H1 (cell line): ENCODE data around the gene LAMA3. TPM values are rescaled to one million over a fixed set of nuclear protein-coding genes. Genes with fewer than 3 reads are reported as not detected.

Experiments
- CTCF ChIA-PET: fragments of 300-600 bp; sonication (Branson Sonifier 250); formaldehyde crosslinking; loops from one replicate; lab custom pipeline; 2021; ENCODE audit not compliant: partially characterized antibody; lab: Charles Lee
- POLR2A ChIA-PET: fragments of 300-600 bp; sonication (Branson Sonifier 250); formaldehyde crosslinking; loops from one replicate; lab custom pipeline; 2021; ENCODE audit warnings: inconsistent platforms; ENCODE audit not compliant: partially characterized antibody; lab: Charles Lee
- DNase-seq, 2 experiments: peaks; one replicate each; pipeline versions ENCODE4 v3.0.0 to v3.0.0-alpha.2; 2010 to 2022; ENCODE audit warnings: low spot score in 2 of 2, low read depth in 1 of 2, mixed read lengths in 1 of 2
- FAIRE-seq: peaks from 2 replicates; lab custom pipeline; 2011; peaks lifted over from hg19 to GRCh38; lab: Jason Lieb, UNC
- H2AFZ ChIP-seq: 2 replicates; pipeline ENCODE4 v1.8.1; 2012; ENCODE audit warnings: low read length, inconsistent platforms
- H2AK5ac ChIP-seq: 2 replicates; pipeline ENCODE4 v1.6.1; 2013; ENCODE audit warnings: low read depth, low read length
- H2BK120ac ChIP-seq: replicated peaks from 2 replicates; pipeline ENCODE3; 2013; ENCODE audit warnings: low read depth, low read length, inconsistent platforms
- H2BK12ac ChIP-seq: 2 replicates; pipeline ENCODE4 v1.6.1; 2013; ENCODE audit warnings: low read depth, low read length
- H2BK15ac ChIP-seq: 2 replicates; pipeline ENCODE4 v1.6.1; 2013; ENCODE audit warnings: low read length
- H2BK20ac ChIP-seq: 2 replicates; pipeline ENCODE4 v1.6.1; 2013; ENCODE audit warnings: low read length
- H2BK5ac ChIP-seq: 2 replicates; pipeline ENCODE4 v1.6.1; 2013; ENCODE audit warnings: low read depth, low read length
- H3K14ac ChIP-seq: 2 replicates; pipeline ENCODE4 v1.6.1; 2013; ENCODE audit warnings: inconsistent platforms; ENCODE audit not compliant: insufficient read length
- H3K18ac ChIP-seq: 2 replicates; pipeline ENCODE4 v1.6.1; 2013; ENCODE audit warnings: low read length; ENCODE audit errors: extremely low read depth
- H3K23ac ChIP-seq: 2 replicates; pipeline ENCODE4 v1.6.1; 2013; ENCODE audit warnings: inconsistent platforms; ENCODE audit not compliant: insufficient read length
- H3K23me2 ChIP-seq: 2 replicates; pipeline ENCODE4 v1.6.1; 2013; ENCODE audit warnings: low read depth, low read length
- H3K27ac ChIP-seq: 2 replicates; pipeline ENCODE4 v1.6.1; 2011; ENCODE audit warnings: low read depth, low read length, inconsistent platforms
- H3K27me3 ChIP-seq, 4 experiments: replicated peaks in 1 of 4; 1 replicate in 1 of 4; 2 replicates in 3 of 4; pipeline versions ENCODE4 v1.6.1 to v1.8.1; 2011 to 2013; ENCODE audit warnings: low read length in 3 of 4, mild to moderate bottlenecking in 3 of 4, inconsistent platforms in 2 of 4, mixed read lengths in 2 of 4, moderate library complexity in 1 of 4; ENCODE audit not compliant: control insufficient read depth in 3 of 4, insufficient read depth in 3 of 4; ENCODE audit errors: extremely low read depth in 1 of 4
- H3K36me3 ChIP-seq, 4 experiments: 2 replicates each; pipeline versions ENCODE4 v1.6.1 to v1.8.1; 2011 to 2013; ENCODE audit warnings: mild to moderate bottlenecking in 4 of 4, low read length in 3 of 4, moderate library complexity in 2 of 4, control low read depth in 1 of 4, inconsistent platforms in 1 of 4; ENCODE audit not compliant: insufficient read depth in 4 of 4, control insufficient read depth in 2 of 4
- H3K4ac ChIP-seq: replicated peaks from 2 replicates; pipeline ENCODE3; 2013; ENCODE audit warnings: low read length, low read depth, mixed read lengths, inconsistent platforms; ENCODE audit not compliant: insufficient read length
- H3K4me1 ChIP-seq, 4 experiments: replicated peaks in 1 of 4; 1 replicate in 1 of 4; 2 replicates in 3 of 4; pipeline versions ENCODE4 v1.6.1 to v1.8.1; 2011 to 2013; ENCODE audit warnings: low read length in 3 of 4, inconsistent platforms in 2 of 4, mixed read lengths in 1 of 4; ENCODE audit not compliant: insufficient read depth in 4 of 4, control insufficient read depth in 3 of 4
- H3K4me2 ChIP-seq, 2 experiments: 2 replicates each; pipeline versions ENCODE4 v1.6.1 to v1.8.1; 2011 to 2013; ENCODE audit warnings: low read depth in 2 of 2, low read length in 2 of 2, control low read depth in 1 of 2, inconsistent platforms in 1 of 2, mild to moderate bottlenecking in 1 of 2; ENCODE audit not compliant: insufficient read depth in 1 of 2
- H3K4me3 ChIP-seq, 4 experiments: fragments of 200-600, 300-600 bp in 1 of 4; sonication (generic), shearing (Covaris generic), sonication (Bioruptor Twin) in 1 of 4; 2 replicates each; pipeline versions ENCODE4 v1.5.1 to v1.8.1; 2011 to 2016; ENCODE audit warnings: low read length in 4 of 4, low read depth in 3 of 4, control low read depth in 2 of 4, inconsistent platforms in 2 of 4, mild to moderate bottlenecking in 2 of 4, mixed read lengths in 1 of 4, moderate library complexity in 1 of 4; ENCODE audit not compliant: insufficient read depth in 2 of 4; ENCODE audit errors: extremely low read depth in 1 of 4
- H3K56ac ChIP-seq: replicated peaks from 2 replicates; pipeline ENCODE3; 2013; ENCODE audit warnings: low read depth, mild to moderate bottlenecking, mixed read lengths, low read length, inconsistent platforms; ENCODE audit not compliant: insufficient read length
- H3K79me1 ChIP-seq: 2 replicates; pipeline ENCODE4 v1.6.1; 2013; ENCODE audit warnings: low read depth, low read length, control low read depth
- H3K79me2 ChIP-seq, 2 experiments: 2 replicates each; pipeline versions ENCODE4 v1.6.1 to v1.8.1; 2012 to 2013; ENCODE audit warnings: low read length in 2 of 2, mild to moderate bottlenecking in 2 of 2, inconsistent platforms in 1 of 2; ENCODE audit not compliant: insufficient read depth in 2 of 2, control insufficient read depth in 1 of 2
- H3K9ac ChIP-seq, 4 experiments: replicated peaks in 1 of 4; 1 replicate in 1 of 4; 2 replicates in 3 of 4; pipeline versions ENCODE4 v1.6.1 to v1.8.1; 2011 to 2013; ENCODE audit warnings: low read depth in 3 of 4, low read length in 3 of 4, control low read depth in 2 of 4, mild to moderate bottlenecking in 2 of 4, moderate library complexity in 2 of 4, inconsistent platforms in 1 of 4; ENCODE audit errors: extremely low read depth in 1 of 4
- H3K9me3 ChIP-seq, 2 experiments: 2 replicates each; pipeline versions ENCODE4 v1.6.1 to v1.8.1; 2012 to 2013; ENCODE audit warnings: mild to moderate bottlenecking in 2 of 2, moderate library complexity in 2 of 2, control low read depth in 1 of 2, inconsistent platforms in 1 of 2, low read depth in 1 of 2, low read length in 1 of 2, mixed read lengths in 1 of 2; ENCODE audit not compliant: insufficient read depth in 2 of 2
- H4K20me1 ChIP-seq, 2 experiments: replicated peaks in 1 of 2; 2 replicates each; pipeline versions ENCODE3 to v1.8.1; 2011 to 2013; ENCODE audit warnings: inconsistent platforms in 2 of 2, low read length in 2 of 2, mild to moderate bottlenecking in 1 of 2; ENCODE audit not compliant: insufficient read depth in 2 of 2, control insufficient read depth in 1 of 2
- H4K5ac ChIP-seq: 2 replicates; pipeline ENCODE4 v1.6.1; 2013; ENCODE audit warnings: low read length, low read depth, mixed read lengths, inconsistent platforms; ENCODE audit not compliant: insufficient read length
- H4K8ac ChIP-seq: 2 replicates; pipeline ENCODE4 v1.8.0; 2013; ENCODE audit warnings: mild to moderate bottlenecking, moderate library complexity, low read length, inconsistent platforms; ENCODE audit not compliant: insufficient read depth; ENCODE audit errors: extremely low read depth
- H4K91ac ChIP-seq: replicated peaks from 2 replicates; pipeline ENCODE3; 2013; ENCODE audit warnings: low read length, mixed read lengths, inconsistent platforms; ENCODE audit not compliant: insufficient read length
- CREB1 ChIP-seq: IDR thresholded peaks from 2 replicates; pipeline ENCODE4 v1.6.1; 2012; ENCODE audit warnings: inconsistent platforms
- POU5F1 ChIP-seq: IDR thresholded peaks from 2 replicates; pipeline ENCODE4 v1.6.1; 2011; ENCODE audit warnings: low read depth, mild to moderate bottlenecking, low read length, moderate library complexity
- RXRA ChIP-seq: IDR thresholded peaks from 2 replicates; pipeline ENCODE4 v1.6.1; 2011; ENCODE audit warnings: low read depth, mild to moderate bottlenecking, low read length, moderate library complexity; ENCODE audit not compliant: insufficient read depth
- TBP ChIP-seq: IDR thresholded peaks from 2 replicates; pipeline ENCODE4 v1.6.1; 2011; ENCODE audit warnings: low read depth, low read length, improper control_type of control experiment
- WGBS, 2 experiments: shearing (Covaris generic) in 1 of 2; methylation state at CpG; one replicate each; pipeline versions ENCODE4 v1.1.6 to v1.1.7; 2013 to 2015; ENCODE audit warnings: low lambda C conversion rate in 2 of 2, mixed read lengths in 2 of 2, inconsistent platforms in 1 of 2, low coverage in 1 of 2, missing lambda C conversion rate in 1 of 2; ENCODE audit not compliant: insufficient replicate concordance in 2 of 2, insufficient coverage in 1 of 2, insufficient read length in 1 of 2; ENCODE audit errors: extremely low coverage in 1 of 2, missing lambda C conversion rate in 1 of 2; 5-methylcytosine and 5-hydroxymethylcytosine counted together
- polyA plus RNA-seq, 7 experiments: library from polyadenylated mRNA; depleted of rRNA in 3 of 7; stranded (reverse) in 5 of 7; unstranded in 2 of 7; fragments of >200 nt in 5 of 7; fragments of 200-250 nt in 2 of 7; gene quantifications; 1 replicate in 5 of 7; 2 replicates in 1 of 7; 4 replicates in 1 of 7; pipeline versions ENCODE4 v1.2.1 to v1.2.3, GENCODE V29; 2011 to 2013; ENCODE audit warnings: missing spikeins in 2 of 7, mixed read lengths in 2 of 7
- total RNA-seq: library from RNA; stranded (reverse); fragmentation: NEBNext Ultra II Directional; extraction: Animal tissue kit (Norgen Biotek cat#: 25700); gene quantifications from 2 replicates; pipeline ENCODE4 v1.2.1, GENCODE V29; 2021

The LAMA3 gene
- total and polyA plus RNA-seq, 2 of the 8 experiments (the other 6 are each of a cell fraction or from before 2014, with no cell fraction given) = 0.76 to 5.0 TPM

GRCh38 chr18:23998820-23999219 is 309.6 kb downstream of the LAMA3 start:
- Histone ChIP-seq H3K14ac (no peak overlapping the region), H2AFZ (peak overlapping the region; percentile 3; the same call in 1 of the 2 replicates), H3K36me3 (no peaks in the 10 kb centered on the region), H3K79me1 (no peaks in the 10 kb centered on the region), H3K79me2 (no peaks in the 10 kb centered on the region), H3K4me1 (peaks cover 0 to 3% (median 0%) of the 10 kb centered on the region in 4 experiments; a peak in 3 of 7 replicates), H2BK20ac (no peak overlapping the region), H3K4me2 (no peak overlapping the region), H3K4ac (no peak overlapping the region), H3K27me3 (no peaks in the 10 kb centered on the region), H4K20me1 (no peaks in the 10 kb centered on the region), H3K9ac (no peak overlapping the region), H3K18ac (no peak overlapping the region), H3K4me3 (no peak overlapping the region), H2AK5ac (no peak overlapping the region), H4K91ac (no peak overlapping the region), H3K56ac (no peak overlapping the region), H3K23ac (no peak overlapping the region), H4K5ac (no peak overlapping the region), H3K27ac (no peak overlapping the region), H4K8ac (no peak overlapping the region), H2BK5ac (no peak overlapping the region), H2BK15ac (no peak overlapping the region), H3K9me3 (no peaks in the 10 kb centered on the region), H2BK12ac (no peak overlapping the region), H3K23me2 (no peaks in the 10 kb centered on the region), H2BK120ac (no peak overlapping the region)
- WGBS, 2 experiments = 29% methylated on average over 3 of the region's 4 CpGs; no CpG with 5 or more reads in 1 of the 2 experiments
- no peak for TF ChIP-seq TBP
- TF ChIP-seq CREB1 = no peak
- no peak for TF ChIP-seq POU5F1
- no peak for TF ChIP-seq RXRA
- FAIRE-seq (no peak), DNase-seq (no peak)
- CTCF ChIA-PET = interaction anchor here (0.8 to 0.9 kb wide), 3 partner anchors 80 to 121 kb away, joined by 3 read pairs; no protein-coding TSS in a partner anchor
- POLR2A ChIA-PET = interaction anchor here (1.1 kb wide), 1 partner anchor 140 kb away, joined by 3 read pairs; the partner anchor contains the start of gene CABYR
